Measurements from ENCODE around the gene ZNF26.
"Not testable (repeated sequence)": the region's sequence is repeated elsewhere in the genome, so short reads cannot be mapped to it uniquely, and the experiment has no call there.

DNA sequence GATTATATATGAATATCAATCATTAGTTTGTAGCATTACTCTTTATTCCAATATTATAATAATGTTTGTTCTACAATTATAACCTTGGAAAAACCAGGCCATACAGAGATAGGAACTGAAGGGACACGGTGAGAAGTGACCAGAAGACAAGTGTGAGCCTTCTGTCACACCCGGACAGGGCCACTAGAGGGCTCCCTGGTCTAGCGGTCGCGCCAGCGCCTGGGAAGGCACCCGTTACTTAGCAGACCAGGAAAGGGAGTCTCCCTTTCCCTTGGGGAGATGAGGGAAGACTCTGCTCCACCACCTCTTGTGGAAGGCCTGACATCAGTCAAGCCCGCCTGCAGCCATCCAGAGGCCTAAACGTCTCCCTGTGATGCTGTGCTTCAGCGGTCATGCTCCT, 22.2 kb upstream of the ZNF26 start:
- TF ChIP-seq, protein P1, sequence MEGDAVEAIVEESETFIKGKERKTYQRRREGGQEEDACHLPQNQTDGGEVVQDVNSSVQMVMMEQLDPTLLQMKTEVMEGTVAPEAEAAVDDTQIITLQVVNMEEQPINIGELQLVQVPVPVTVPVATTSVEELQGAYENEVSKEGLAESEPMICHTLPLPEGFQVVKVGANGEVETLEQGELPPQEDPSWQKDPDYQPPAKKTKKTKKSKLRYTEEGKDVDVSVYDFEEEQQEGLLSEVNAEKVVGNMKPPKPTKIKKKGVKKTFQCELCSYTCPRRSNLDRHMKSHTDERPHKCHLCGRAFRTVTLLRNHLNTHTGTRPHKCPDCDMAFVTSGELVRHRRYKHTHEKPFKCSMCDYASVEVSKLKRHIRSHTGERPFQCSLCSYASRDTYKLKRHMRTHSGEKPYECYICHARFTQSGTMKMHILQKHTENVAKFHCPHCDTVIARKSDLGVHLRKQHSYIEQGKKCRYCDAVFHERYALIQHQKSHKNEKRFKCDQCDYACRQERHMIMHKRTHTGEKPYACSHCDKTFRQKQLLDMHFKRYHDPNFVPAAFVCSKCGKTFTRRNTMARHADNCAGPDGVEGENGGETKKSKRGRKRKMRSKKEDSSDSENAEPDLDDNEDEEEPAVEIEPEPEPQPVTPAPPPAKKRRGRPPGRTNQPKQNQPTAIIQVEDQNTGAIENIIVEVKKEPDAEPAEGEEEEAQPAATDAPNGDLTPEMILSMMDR (IDR thresholded peaks at IDR 0.05): not testable (repeated sequence)
- TF ChIP-seq RCOR1 (IDR thresholded peaks at IDR 0.05; ENCODE audit: low read length); EZH2phosphoT487 (IDR thresholded peaks at IDR 0.05; ENCODE audit: borderline replicate concordance, low read depth); TEAD4 (IDR thresholded peaks at IDR 0.05; ENCODE audit: borderline replicate concordance, insufficient read depth); SMC3 (IDR thresholded peaks at IDR 0.05; ENCODE audit: low read depth, low read length); FOXJ3 (CRISPR knock-in tag; IDR thresholded peaks at IDR 0.05); POLR2AphosphoS5 (IDR thresholded peaks at IDR 0.05; ENCODE audit: low read depth, low read length); RAD21 (IDR thresholded peaks at IDR 0.05; ENCODE audit: low read length): not testable (repeated sequence)

Measured in SK-N-SH (cell line).